T-helper 22 cell (primary cell): Measurements from ENCODE around the gene INO80D.
"Not testable (repeated sequence)": the region's sequence is repeated elsewhere in the genome, so short reads cannot be mapped to it uniquely, and the experiment has no call there.

Experiments used
- DNase-seq: peaks from one replicate; pipeline ENCODE4 v3.0.0-alpha.2; 2020; ENCODE audit warnings: low read depth

The INO80D gene

GRCh38 chr2:206084439-206084869 is 1.5 kb downstream of the INO80D start:
- DNase-seq: peak; percentile 0

- no peak for DNase-seq
These were observed 2.2 kb downstream of the INO80D start for GRCh38 chr2:206083602-206084438.

DNA sequence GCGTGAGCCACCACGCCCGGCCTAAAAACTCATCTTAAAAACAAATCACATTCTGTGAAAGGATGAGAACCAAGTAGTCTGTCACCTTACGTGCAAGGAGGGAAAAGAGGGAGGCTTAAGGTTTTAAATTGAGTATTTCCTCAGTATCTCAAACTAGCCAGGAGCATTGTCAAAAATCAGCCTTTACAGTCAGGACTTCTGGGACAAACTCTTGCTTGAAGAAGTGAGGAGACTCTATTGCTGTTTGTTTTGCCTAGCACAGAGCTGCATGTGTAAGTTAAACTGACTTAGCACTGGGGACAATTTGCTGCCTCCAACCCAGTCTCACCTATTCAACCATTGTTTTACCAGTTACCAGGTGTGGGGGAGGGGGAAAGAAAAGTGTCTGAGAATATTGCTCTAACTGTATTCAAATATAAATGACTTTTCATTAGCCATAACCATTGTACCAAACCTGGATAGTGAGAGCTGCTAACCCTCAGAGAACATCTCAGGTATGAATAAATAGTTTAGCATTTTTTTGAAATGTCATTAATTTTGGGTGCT is 3.6 kb downstream of the INO80D start:
- no peak for DNase-seq

GRCh38 chr2:206080927-206081326 is 5.0 kb downstream of the INO80D start:
- DNase-seq: no peak

DNA sequence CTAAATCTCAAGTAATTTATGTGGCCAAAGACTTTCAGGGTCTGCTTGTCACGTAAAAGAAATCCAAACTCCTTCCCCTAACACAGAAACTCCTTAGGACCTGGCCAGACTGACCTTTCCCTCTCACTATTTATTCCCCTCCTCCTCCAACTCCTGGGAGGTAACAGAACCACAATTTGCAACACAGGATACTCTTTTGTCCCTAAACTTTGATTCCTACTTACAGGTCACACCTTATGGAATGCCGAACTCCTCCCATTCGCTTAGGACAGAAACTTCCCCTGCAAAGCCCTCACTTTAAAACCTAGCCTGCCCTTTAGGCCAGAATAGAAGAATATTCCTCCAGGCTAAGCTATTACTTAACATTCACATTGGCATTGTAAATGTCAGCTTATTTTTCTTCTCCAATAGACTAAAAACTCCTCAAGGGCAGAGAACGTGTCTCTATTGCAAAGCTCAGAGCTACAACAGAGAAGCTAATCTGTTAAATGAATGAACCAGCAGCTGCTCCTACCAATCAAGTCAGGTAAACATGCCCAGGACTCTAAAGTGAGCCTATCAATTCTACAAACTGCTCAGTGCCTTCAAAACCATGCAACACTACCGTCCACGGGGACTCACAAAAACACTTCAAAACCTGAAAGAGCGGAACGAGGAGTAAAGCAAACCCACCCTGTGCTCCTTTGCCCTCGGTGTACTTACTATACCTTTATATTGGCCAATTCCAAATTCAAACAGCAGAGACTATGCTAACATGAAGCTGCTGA is 6.1 kb downstream of the INO80D start:
- no peak for DNase-seq

DNA sequence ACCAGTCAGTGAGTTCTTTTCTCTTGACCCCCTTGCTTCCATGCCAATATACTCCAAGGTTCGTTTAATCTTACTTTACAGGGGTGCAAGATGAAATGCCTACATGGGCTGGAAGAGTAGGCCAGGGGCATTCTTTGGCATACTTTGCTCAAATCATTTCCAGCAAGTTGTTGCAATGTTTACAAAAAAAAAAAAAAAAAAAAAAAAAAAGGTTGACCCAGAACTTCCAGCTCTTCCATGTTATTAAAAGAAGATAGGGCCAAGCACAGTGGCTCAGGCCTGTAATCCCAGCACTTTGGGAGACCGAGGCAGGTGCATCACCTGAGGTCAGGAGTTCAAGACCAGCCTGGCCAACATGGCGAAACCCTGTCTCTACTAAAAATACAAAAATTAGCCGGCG is 8.1 kb downstream of the INO80D start:
- not testable (repeated sequence) for DNase-seq

- no peak for DNase-seq
These were observed 10.9 kb downstream of the INO80D start for GRCh38 chr2:206075113-206075512.

DNA sequence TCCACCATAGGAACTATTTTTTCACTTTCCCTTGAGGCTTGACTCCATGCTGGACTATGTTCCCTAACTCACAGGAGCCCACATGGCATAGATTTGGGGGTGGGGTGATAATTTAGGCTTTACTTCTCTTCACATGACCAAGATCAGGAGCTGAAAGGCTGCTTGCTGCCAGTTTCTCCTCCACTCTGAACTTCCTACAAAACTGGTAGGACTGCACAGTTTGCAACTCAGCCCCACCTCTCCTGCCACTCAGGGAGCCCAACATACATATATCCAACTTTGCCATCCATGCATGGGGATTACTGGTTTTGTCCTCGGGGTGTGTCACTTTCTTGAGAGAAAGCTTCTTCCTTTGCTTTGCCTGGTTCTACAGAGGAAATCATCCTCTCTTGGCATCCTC is 14.2 kb downstream of the INO80D start:
- DNase-seq: no peak

- no peak for DNase-seq
These were observed 16.6 kb downstream of the INO80D start for GRCh38 chr2:206069417-206069816.

DNA sequence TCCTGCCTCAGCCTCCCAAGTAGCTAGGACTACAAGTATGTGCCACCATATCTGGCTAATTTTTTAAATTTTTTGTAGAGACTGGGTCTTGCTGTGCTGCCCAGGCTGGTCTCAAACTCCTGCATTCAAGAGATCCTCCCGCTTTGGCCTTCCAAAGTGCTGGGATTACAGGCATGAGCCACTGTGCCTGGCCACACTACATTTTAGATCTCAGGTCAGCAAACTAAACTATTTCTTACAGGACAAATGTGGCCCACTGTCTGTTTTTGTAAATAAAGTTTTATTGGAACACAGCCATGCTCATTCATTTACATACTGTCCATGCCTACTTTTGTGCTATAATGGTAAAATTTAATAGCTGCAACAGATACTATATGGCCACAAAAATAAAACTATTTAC is 17.8 kb downstream of the INO80D start:
- no peak for DNase-seq

DNA sequence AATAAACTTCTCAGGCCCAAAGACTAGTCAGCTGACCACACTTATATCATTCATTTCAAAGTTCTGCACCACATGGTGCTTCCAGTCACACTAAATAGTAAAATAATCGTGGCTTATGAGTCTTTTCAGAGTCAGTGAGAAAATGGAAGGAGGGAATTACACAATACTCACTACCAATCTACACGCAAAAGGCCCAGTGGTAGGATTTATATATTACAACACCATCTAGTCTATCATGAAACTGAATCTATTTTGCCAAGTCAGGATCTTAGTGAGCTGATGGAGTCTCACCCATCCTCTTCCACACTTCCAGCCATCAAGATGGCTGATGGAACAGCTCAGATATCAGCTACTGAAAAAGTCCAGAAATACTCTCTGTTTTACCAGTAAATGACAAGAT is 21.9 kb downstream of the INO80D start:
- DNase-seq: no peak

DNA sequence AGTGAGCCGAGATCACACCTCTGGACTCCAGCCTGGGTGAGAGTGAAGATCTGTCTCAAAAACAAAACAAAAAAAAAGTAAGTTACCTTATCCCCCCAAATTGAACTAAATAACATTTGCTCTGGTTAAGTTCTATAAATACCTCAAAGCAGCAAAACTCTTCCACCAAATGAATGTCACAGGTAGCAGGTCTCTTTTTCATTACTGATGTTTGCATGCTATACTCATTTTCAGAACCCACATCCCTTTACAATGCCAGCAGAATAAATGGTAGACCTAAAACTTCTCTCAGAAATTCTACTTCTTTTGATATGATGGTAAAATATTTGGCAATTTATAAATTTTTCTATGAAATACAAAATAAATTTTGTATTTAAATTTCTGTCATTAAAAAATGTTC is 22.3 kb downstream of the INO80D start:
- DNase-seq: no peak

- no peak for DNase-seq
These were observed 23.2 kb downstream of the INO80D start for GRCh38 chr2:206062724-206063123.

GRCh38 chr2:206056286-206056685 is 29.7 kb downstream of the INO80D start:
- DNase-seq: no peak

DNA sequence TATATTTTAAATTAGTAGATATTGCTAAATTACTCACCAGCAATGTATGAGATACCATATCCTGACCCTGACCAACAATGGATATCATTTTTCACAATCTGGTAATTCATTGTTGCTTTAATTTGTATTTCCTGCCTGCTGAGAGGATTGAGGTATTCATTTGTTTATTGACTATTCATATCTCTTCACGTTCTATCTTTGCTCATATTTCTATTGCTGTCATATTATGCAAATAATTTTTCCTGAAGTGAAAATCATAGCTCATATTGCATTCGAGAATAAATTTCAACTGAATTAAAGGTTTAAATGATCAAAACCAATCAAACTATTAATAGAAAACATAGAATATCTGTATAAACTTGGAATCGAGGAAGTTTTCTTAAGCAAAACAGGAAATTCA is 31.0 kb downstream of the INO80D start:
- no peak for DNase-seq

DNA sequence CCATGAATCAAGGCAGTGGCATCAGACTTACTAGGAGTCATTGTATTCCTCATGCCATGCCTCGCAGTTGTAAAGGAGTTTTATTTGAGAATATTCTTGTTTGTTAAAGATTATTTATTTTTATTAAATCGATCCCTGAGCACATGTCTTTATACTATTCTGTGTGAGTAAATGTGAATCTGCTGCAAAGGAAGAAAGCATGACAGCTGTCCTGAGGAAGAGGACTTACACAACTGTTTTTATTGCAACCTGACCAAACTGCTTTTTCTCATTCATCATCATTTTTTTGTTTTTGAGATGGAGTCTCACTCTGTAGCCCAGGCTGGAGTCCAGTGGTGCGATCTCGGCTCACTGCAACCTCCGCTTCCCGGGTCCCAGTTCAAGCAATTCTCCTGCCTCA is 34.1 kb downstream of the INO80D start:
- DNase-seq: no peak

DNA sequence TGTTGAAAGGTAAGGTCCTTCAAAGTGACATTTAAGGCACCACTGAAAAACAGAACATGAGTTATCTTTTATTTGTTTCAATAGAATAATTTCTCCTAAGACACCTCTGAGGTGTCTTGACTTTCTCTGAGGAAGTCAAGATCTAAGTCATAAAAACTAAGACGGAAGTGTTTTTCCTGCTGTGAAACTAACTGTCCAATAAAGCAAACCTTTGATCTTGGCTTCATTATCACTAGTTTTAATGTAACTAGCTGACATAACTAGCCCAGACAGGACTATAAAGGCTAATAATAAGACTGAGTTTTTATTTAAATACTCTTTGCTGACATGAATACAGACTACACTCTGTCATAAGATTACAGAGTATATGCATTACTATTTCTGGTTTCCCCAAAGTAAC is 36.6 kb downstream of the INO80D start:
- DNase-seq: no peak

DNA sequence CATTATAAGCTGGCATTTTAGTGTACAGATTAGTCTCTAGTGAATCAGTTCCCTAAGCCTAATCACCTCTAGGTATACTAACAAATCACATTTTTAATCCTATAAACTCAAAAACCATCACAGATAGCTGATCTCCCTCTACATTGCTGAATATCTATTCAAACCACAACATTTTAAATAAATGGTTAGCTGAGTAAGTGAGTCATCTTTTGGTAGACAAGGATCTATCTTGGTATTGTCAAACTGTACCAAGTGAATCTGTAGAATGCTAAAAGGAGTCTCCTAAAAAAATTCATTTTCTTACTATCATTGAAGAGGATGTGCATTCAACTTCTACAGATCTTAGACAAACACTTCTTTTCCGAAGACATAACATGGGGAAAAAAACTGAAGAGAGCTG is 40.7 kb downstream of the INO80D start:
- no peak for DNase-seq

GRCh38 chr2:206040525-206040924 is 45.4 kb downstream of the INO80D start:
- DNase-seq: no peak

DNA sequence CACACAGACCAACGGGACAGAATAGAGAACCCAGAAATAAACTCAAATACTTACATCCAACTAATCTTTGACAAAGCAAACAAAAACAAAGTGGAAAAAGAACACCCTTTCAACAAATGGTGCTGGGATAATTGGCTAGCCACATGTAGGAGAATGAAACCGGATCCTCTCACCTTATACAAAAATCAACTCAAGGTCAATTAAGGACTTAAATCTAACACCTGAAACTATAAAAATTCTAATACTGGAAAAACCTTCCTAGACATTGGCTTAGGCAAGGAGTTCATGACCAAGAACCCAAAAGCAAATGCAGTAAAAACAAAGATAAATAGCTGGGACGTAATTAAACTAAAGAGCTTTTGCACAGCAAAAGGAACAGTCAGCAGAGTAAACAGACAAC is 50.6 kb downstream of the INO80D start:
- not testable (repeated sequence) for DNase-seq

DNA sequence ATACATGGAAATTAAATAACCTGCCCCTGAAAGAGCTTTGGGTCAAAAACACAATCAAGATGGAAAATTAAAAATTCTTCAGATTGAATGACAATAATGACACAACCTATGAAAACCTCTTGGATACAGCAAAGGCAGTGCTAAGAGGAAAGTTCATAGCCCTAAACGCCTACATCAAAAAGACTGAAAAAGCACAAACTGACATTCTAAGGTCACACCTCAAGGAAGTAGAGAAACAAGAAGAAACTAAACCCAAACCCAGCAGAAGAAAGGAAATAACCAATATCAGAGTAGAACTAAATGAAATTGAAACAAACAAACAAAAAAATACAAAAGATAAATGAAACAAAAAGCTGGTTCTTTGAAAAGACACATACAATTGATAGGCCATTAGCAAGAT is 52.5 kb downstream of the INO80D start:
- not testable (repeated sequence) for DNase-seq

DNA sequence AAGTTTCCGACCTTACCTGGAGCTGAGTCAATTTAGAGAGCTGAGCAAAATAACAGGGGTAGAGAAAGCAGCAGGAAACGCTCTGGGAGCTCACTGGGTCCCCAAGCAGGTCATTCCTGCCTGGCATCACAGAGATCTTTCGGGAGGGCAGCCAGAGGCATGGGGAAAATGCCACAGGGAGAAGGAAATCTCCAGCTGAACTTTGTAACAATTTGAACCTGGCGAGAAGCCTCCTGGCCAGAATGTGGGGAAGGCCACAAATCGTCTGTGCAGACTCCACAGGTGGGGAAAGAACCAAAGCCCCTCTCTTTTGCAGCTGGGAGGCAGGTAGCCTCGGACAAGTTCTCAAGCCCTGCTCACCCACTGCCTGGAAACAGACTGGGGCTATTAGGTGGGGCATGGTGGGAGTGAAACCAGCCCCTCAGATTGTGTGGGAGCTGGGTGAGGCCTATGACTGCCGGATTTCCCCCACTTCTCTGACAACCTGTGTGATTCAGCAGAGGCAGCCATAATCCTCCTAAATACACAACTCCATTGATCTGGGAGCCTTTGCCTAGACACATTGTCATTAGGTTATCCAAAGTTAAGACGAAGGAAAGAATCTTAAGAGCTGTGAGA is 53.9 kb downstream of the INO80D start:
- no peak for DNase-seq
